HepG2 (cell line): Measurements from ENCODE around the gene ZDHHC24. TPM values are rescaled to one million over a fixed set of nuclear protein-coding genes. Genes with fewer than 3 reads are reported as not detected.

Source experiments
- ISX ChIP-seq: sonication (generic); formaldehyde crosslinking; conservative IDR thresholded peaks from 2 replicates; pipeline ENCODE4 v1.5.0; 2020; ENCODE audit warnings: missing genetic modification reagents
- KDM3A ChIP-seq: IDR thresholded peaks from 2 replicates; pipeline ENCODE4 v1.6.1; 2018; ENCODE audit warnings: low read depth, missing compliant biosample characterization
- KLF12 ChIP-seq: sonication (generic); formaldehyde crosslinking; IDR thresholded peaks from 2 replicates; pipeline ENCODE4 v1.4.0; 2020; ENCODE audit warnings: missing genetic modification reagents, borderline replicate concordance
- MBNL3 ChIP-seq: fragments of 250-450 bp; sonication (Bioruptor Pico); conservative IDR thresholded peaks from 2 replicates; pipeline ENCODE4 v1.8.0; 2022; ENCODE audit warnings: mild to moderate bottlenecking, inconsistent platforms
- NFIC ChIP-seq: IDR thresholded peaks from 2 replicates; pipeline ENCODE4 v1.6.1; 2012; ENCODE audit warnings: mild to moderate bottlenecking, low read length, inconsistent platforms
- NPAS2 ChIP-seq: sonication (generic); formaldehyde crosslinking; IDR thresholded peaks from 2 replicates; pipeline ENCODE4 v1.8.0; 2022; ENCODE audit warnings: mild to moderate bottlenecking, missing genetic modification reagents, borderline replicate concordance
- PHF8 ChIP-seq: sonication (generic); formaldehyde crosslinking; IDR thresholded peaks from 2 replicates; pipeline ENCODE4 v1.5.0; 2020; ENCODE audit warnings: missing genetic modification reagents
- PLSCR1 ChIP-seq: sonication (generic); formaldehyde crosslinking; IDR thresholded peaks from 2 replicates; pipeline ENCODE4 v1.5.0; 2020; ENCODE audit warnings: missing genetic modification reagents, mild to moderate bottlenecking, borderline replicate concordance
- ZFP36L2 ChIP-seq: sonication (generic); formaldehyde crosslinking; IDR thresholded peaks from 2 replicates; pipeline ENCODE4 v1.4.0; 2020; ENCODE audit warnings: missing genetic modification reagents
- ZMYM2 ChIP-seq: sonication (generic); formaldehyde crosslinking; IDR thresholded peaks from 2 replicates; pipeline ENCODE4 v1.8.0; 2022; ENCODE audit warnings: mild to moderate bottlenecking, missing genetic modification reagents
- ZNF362 ChIP-seq: sonication (generic); formaldehyde crosslinking; IDR thresholded peaks from 2 replicates; pipeline ENCODE4 v1.4.0; 2020; ENCODE audit warnings: missing genetic modification reagents, mild to moderate bottlenecking, borderline replicate concordance
- ZNF644 ChIP-seq: IDR thresholded peaks from 2 replicates; pipeline ENCODE4 v1.6.1; 2016; ENCODE audit warnings: low read depth
- ZNF674 ChIP-seq: sonication (generic); formaldehyde crosslinking; IDR thresholded peaks from 2 replicates; pipeline ENCODE4 v1.5.0; 2020; ENCODE audit warnings: low read depth, mild to moderate bottlenecking, missing genetic modification reagents
- polyA plus RNA-seq, 8 experiments: library from polyadenylated mRNA; depleted of rRNA in 3 of 8; stranded (reverse) in 7 of 8; unstranded in 1 of 8; fragments of >200 nt; fragmentation: Illumina TruSeq in 4 of 8; extraction: Trizol in 4 of 8; gene quantifications; 2 replicates each; pipeline versions ENCODE4 v1.2.1 to v1.2.3, GENCODE V29; 2011 to 2016; ENCODE audit warnings: low read depth in 4 of 8, missing spikeins in 1 of 8, mixed read lengths in 1 of 8; ENCODE audit not compliant: insufficient read depth in 1 of 8
- total RNA-seq, 5 experiments: library from RNA; depleted of rRNA; stranded (reverse); fragments of >200 nt; fragmentation: Illumina TruSeq; extraction: Trizol; gene quantifications; 2 replicates each; pipeline ENCODE4 v1.2.3, GENCODE V29; 2016; ENCODE audit warnings: low read depth in 1 of 5
- TF ChIP-seq, protein P1 (sequence below): sonication (generic); formaldehyde crosslinking; IDR thresholded peaks from 2 replicates; pipeline ENCODE4 v1.4.0; 2020; ENCODE audit warnings: mild to moderate bottlenecking, missing genetic modification reagents, borderline replicate concordance
- TF ChIP-seq, protein P2 (sequence below): sonication (generic); formaldehyde crosslinking; IDR thresholded peaks from 2 replicates; pipeline ENCODE4 v1.4.0; 2020; ENCODE audit warnings: missing genetic modification reagents
- TF ChIP-seq, protein P3 (sequence below): IDR thresholded peaks from 2 replicates; pipeline ENCODE4 v1.6.1; 2016; ENCODE audit warnings: low read depth, borderline replicate concordance

The ZDHHC24 gene
- total and polyA plus RNA-seq, 2 of the 13 experiments (the other 11 are each of a cell fraction or from before 2014, with no cell fraction given): 4.3 TPM

DNA sequence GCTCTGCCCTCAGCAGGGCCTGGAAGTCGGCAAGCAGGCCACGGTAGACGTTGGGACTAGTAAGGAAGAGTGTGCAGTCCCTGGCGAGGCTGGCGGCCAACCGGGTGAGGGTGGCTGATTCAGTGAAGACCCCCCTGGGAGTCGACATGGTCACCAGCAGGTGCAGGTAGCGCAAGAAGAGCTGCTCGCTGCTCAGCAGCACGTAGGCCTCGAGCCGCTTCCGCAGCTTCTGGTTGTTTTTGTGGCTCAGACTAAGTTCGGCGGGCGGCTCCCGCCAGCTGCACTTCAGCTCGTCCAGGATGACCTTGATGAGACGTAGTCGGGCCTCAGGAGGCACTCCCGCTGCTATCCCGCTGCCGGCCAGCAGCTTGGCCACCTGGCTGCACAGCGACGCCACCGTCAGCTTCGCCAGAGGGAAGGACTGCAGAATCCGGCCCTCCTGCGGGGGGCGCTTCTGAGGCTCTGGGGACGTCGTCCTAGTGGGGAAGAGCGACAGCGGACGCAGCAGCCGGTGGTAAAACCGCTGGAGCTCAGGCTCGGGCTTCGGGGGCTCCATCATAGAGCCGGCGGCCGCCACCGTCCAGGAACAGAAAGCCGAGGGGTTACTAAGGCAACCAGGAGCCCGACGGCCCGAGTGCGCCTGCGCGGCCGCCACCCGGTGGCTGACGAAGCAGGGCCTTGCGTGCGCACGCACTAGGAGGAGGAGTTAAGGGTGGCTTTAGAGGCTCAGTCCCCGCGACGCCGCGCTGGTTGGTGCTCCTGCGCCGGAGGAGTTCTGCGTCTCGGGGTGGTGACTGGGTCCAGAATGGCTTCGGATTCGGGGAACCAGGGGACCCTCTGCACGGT is 46.8 kb upstream of the ZDHHC24 start, which contains the start of the genes CCDC87 and CCS (continued):
- TF ChIP-seq, protein P1, sequence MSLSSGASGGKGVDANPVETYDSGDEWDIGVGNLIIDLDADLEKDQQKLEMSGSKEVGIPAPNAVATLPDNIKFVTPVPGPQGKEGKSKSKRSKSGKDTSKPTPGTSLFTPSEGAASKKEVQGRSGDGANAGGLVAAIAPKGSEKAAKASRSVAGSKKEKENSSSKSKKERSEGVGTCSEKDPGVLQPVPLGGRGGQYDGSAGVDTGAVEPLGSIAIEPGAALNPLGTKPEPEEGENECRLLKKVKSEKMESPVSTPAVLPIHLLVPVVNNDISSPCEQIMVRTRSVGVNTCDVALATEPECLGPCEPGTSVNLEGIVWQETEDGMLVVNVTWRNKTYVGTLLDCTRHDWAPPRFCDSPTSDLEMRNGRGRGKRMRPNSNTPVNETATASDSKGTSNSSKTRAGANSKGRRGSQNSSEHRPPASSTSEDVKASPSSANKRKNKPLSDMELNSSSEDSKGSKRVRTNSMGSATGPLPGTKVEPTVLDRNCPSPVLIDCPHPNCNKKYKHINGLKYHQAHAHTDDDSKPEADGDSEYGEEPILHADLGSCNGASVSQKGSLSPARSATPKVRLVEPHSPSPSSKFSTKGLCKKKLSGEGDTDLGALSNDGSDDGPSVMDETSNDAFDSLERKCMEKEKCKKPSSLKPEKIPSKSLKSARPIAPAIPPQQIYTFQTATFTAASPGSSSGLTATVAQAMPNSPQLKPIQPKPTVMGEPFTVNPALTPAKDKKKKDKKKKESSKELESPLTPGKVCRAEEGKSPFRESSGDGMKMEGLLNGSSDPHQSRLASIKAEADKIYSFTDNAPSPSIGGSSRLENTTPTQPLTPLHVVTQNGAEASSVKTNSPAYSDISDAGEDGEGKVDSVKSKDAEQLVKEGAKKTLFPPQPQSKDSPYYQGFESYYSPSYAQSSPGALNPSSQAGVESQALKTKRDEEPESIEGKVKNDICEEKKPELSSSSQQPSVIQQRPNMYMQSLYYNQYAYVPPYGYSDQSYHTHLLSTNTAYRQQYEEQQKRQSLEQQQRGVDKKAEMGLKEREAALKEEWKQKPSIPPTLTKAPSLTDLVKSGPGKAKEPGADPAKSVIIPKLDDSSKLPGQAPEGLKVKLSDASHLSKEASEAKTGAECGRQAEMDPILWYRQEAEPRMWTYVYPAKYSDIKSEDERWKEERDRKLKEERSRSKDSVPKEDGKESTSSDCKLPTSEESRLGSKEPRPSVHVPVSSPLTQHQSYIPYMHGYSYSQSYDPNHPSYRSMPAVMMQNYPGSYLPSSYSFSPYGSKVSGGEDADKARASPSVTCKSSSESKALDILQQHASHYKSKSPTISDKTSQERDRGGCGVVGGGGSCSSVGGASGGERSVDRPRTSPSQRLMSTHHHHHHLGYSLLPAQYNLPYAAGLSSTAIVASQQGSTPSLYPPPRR: peak; percentile 19; the same call in 1 of the 2 replicates
- TF ChIP-seq ZNF362 (CRISPR knock-in tag): peak; percentile 42; the same call in 1 of the 2 replicates
- TF ChIP-seq KLF12 (CRISPR knock-in tag): peak; percentile 69; the same call in 1 of the 2 replicates
- TF ChIP-seq KDM3A (CRISPR knock-in tag): peak; percentile 45; the same call in 1 of the 2 replicates
- no peak for TF ChIP-seq NFIC
- peak; percentile 89 for TF ChIP-seq ZMYM2 (CRISPR knock-in tag)
- TF ChIP-seq, protein P2, sequence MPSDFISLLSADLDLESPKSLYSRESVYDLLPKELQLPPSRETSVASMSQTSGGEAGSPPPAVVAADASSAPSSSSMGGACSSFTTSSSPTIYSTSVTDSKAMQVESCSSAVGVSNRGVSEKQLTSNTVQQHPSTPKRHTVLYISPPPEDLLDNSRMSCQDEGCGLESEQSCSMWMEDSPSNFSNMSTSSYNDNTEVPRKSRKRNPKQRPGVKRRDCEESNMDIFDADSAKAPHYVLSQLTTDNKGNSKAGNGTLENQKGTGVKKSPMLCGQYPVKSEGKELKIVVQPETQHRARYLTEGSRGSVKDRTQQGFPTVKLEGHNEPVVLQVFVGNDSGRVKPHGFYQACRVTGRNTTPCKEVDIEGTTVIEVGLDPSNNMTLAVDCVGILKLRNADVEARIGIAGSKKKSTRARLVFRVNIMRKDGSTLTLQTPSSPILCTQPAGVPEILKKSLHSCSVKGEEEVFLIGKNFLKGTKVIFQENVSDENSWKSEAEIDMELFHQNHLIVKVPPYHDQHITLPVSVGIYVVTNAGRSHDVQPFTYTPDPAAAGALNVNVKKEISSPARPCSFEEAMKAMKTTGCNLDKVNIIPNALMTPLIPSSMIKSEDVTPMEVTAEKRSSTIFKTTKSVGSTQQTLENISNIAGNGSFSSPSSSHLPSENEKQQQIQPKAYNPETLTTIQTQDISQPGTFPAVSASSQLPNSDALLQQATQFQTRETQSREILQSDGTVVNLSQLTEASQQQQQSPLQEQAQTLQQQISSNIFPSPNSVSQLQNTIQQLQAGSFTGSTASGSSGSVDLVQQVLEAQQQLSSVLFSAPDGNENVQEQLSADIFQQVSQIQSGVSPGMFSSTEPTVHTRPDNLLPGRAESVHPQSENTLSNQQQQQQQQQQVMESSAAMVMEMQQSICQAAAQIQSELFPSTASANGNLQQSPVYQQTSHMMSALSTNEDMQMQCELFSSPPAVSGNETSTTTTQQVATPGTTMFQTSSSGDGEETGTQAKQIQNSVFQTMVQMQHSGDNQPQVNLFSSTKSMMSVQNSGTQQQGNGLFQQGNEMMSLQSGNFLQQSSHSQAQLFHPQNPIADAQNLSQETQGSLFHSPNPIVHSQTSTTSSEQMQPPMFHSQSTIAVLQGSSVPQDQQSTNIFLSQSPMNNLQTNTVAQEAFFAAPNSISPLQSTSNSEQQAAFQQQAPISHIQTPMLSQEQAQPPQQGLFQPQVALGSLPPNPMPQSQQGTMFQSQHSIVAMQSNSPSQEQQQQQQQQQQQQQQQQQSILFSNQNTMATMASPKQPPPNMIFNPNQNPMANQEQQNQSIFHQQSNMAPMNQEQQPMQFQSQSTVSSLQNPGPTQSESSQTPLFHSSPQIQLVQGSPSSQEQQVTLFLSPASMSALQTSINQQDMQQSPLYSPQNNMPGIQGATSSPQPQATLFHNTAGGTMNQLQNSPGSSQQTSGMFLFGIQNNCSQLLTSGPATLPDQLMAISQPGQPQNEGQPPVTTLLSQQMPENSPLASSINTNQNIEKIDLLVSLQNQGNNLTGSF: peak; percentile 57; the same call in 1 of the 2 replicates
- no peak for TF ChIP-seq PLSCR1 (CRISPR knock-in tag)
- TF ChIP-seq PHF8: peak; percentile 92
- TF ChIP-seq NPAS2: no peak
- TF ChIP-seq ZFP36L2 (CRISPR knock-in tag): peak; percentile 52; the same call in 1 of the 2 replicates
- TF ChIP-seq ISX: no peak
- no peak for TF ChIP-seq MBNL3
- 0 out of 2 replicates have a peak, but pooled peaks have one; percentile 40 for TF ChIP-seq ZNF674 (CRISPR knock-in tag)
- TF ChIP-seq, protein P3, sequence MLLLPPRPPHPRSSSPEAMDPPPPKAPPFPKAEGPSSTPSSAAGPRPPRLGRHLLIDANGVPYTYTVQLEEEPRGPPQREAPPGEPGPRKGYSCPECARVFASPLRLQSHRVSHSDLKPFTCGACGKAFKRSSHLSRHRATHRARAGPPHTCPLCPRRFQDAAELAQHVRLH (CRISPR knock-in tag): peak; percentile 82; the same call in 1 of the 2 replicates
- no peak for TF ChIP-seq ZNF644 (CRISPR knock-in tag)
